ENCODE data around the gene NELFCD. TPM values are rescaled to one million over a fixed set of nuclear protein-coding genes. Genes with fewer than 3 reads are reported as not detected.

NELFCD gene
- total RNA-seq, 1 experiment from 2014 or later, result 88.2 TPM

DNA sequence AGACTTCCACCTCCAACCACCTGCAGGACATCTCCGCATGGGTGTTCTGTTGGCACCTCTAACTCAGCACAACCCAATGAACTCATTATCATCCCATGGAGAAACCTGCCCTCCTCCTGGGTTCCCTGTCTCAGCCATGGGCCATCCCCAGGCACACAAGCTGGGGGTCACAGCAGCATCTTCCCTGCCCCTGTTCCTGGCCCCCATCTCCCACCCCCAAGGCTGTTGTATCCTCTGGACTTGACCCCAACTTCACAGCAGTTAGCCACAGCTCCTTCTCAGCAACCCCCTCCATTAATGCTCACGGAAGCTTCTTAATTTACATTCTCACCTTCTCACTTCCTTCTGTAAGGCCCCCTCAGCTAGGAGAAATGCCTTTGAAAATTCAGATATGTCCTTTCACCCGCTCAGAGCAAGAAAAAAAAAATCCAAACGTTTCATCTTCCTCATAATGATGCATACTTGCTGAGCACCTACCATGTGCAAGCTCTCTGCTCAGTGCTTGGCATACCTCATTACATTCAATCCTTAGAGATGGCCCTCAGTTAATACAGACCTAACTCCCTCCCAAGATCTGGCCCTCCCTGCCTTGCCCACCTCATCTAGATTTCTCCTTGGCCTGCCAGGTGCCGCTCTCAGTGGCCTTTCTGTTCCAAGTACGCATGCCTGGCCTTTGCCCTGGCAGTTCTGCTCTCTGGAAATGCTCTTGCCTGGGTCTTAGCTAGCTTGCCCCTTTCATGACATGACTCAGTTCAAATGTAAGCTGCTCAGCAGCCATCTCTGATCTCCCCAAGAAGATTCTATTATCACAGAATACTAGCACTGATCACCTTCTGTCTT is 2.5 kb upstream of the NELFCD start:
- H3K4me2 ChIP-seq (ENCODE audit: low read length), result no peak overlapping the region
- H3K36me3 ChIP-seq (ENCODE audit: control insufficient read depth in 1 of 2, insufficient read depth in 2 of 2, low read length in 2 of 2), result no peaks in the 10 kb centered on the region
- DNase-seq (ENCODE audit: low read depth, low spot score), result no peak
- peaks cover 6 to 17% of the 10 kb centered on the region in 2 experiments for H3K4me1 ChIP-seq (ENCODE audit: control insufficient read depth in 1 of 2, insufficient read depth in 2 of 2, low read length in 2 of 2)
- no peak overlapping the region for H3K9ac ChIP-seq (ENCODE audit: low read length)
- POLR2A ChIA-PET, result no interaction called here
- BruUV-seq (replicated peaks), result no TSS peak
- RAD21 ChIA-PET (ENCODE audit: low non-redundant PET in 1 of 2, low total read pairs in 2 of 2, uncharacterized antibody in 2 of 2, unreplicated experiment in 2 of 2), result no interaction called here
- TF ChIP-seq JUND (IDR thresholded peaks at IDR 0.05) (no peak), ATF3 (IDR thresholded peaks at IDR 0.05) (no peak), CEBPB (IDR thresholded peaks at IDR 0.05; ENCODE audit: low read depth) (no peak), POLR2A (IDR thresholded peaks at IDR 0.05; ENCODE audit: borderline replicate concordance, extremely low read depth, insufficient read depth, insufficient read length) (no peak), TCF7L2 (IDR thresholded peaks at IDR 0.05; ENCODE audit: borderline replicate concordance, extremely low read depth, insufficient read depth, insufficient read length) (no peak), EGR1 (IDR thresholded peaks at IDR 0.05; ENCODE audit: low read depth) (no peak), SIN3A (IDR thresholded peaks at IDR 0.05; ENCODE audit: low read depth) (no peak), RAD21 (IDR thresholded peaks at IDR 0.05; ENCODE audit: low read depth) (no peak), CBX3 (IDR thresholded peaks at IDR 0.05; ENCODE audit: low read depth) (no peak), SRF (IDR thresholded peaks at IDR 0.05; ENCODE audit: low read depth) (no peak), ZFX (IDR thresholded peaks at IDR 0.05) (no peak), EZH2 (IDR thresholded peaks at IDR 0.05) (no peak), CTCF (IDR thresholded peaks at IDR 0.05 in 2 of 3, conservative IDR thresholded peaks at IDR 0.05 in 1 of 3; ENCODE audit: borderline replicate concordance in 1 of 3, insufficient read depth in 1 of 3, low read depth in 2 of 3, low read length in 2 of 3) (no peak), EZH2phosphoT487 (IDR thresholded peaks at IDR 0.05; ENCODE audit: borderline replicate concordance) (no peak), ZNF274 (IDR thresholded peaks at IDR 0.05; ENCODE audit: low read depth, low read length) (no peak), ELF1 (IDR thresholded peaks at IDR 0.05; ENCODE audit: borderline replicate concordance, low read depth) (no peak), SP1 (IDR thresholded peaks at IDR 0.05; ENCODE audit: low read depth) (no peak), FOSL1 (IDR thresholded peaks at IDR 0.05; ENCODE audit: low read depth) (no peak)
- TF ChIP-seq, protein P1, sequence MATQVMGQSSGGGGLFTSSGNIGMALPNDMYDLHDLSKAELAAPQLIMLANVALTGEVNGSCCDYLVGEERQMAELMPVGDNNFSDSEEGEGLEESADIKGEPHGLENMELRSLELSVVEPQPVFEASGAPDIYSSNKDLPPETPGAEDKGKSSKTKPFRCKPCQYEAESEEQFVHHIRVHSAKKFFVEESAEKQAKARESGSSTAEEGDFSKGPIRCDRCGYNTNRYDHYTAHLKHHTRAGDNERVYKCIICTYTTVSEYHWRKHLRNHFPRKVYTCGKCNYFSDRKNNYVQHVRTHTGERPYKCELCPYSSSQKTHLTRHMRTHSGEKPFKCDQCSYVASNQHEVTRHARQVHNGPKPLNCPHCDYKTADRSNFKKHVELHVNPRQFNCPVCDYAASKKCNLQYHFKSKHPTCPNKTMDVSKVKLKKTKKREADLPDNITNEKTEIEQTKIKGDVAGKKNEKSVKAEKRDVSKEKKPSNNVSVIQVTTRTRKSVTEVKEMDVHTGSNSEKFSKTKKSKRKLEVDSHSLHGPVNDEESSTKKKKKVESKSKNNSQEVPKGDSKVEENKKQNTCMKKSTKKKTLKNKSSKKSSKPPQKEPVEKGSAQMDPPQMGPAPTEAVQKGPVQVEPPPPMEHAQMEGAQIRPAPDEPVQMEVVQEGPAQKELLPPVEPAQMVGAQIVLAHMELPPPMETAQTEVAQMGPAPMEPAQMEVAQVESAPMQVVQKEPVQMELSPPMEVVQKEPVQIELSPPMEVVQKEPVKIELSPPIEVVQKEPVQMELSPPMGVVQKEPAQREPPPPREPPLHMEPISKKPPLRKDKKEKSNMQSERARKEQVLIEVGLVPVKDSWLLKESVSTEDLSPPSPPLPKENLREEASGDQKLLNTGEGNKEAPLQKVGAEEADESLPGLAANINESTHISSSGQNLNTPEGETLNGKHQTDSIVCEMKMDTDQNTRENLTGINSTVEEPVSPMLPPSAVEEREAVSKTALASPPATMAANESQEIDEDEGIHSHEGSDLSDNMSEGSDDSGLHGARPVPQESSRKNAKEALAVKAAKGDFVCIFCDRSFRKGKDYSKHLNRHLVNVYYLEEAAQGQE (IDR thresholded peaks at IDR 0.05; ENCODE audit: low read depth), result no peak
- TF ChIP-seq, protein P2, sequence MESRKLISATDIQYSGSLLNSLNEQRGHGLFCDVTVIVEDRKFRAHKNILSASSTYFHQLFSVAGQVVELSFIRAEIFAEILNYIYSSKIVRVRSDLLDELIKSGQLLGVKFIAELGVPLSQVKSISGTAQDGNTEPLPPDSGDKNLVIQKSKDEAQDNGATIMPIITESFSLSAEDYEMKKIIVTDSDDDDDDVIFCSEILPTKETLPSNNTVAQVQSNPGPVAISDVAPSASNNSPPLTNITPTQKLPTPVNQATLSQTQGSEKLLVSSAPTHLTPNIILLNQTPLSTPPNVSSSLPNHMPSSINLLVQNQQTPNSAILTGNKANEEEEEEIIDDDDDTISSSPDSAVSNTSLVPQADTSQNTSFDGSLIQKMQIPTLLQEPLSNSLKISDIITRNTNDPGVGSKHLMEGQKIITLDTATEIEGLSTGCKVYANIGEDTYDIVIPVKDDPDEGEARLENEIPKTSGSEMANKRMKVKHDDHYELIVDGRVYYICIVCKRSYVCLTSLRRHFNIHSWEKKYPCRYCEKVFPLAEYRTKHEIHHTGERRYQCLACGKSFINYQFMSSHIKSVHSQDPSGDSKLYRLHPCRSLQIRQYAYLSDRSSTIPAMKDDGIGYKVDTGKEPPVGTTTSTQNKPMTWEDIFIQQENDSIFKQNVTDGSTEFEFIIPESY (IDR thresholded peaks at IDR 0.05; ENCODE audit: extremely low read depth, insufficient replicate concordance, low read length), result no peak
- CTCF ChIA-PET, result no interaction called here
- no peak overlapping the region for H3K4me3 ChIP-seq (replicated peaks in 1 of 2; ENCODE audit: low read depth in 1 of 2, low read length in 2 of 2)
- no peaks in the 10 kb centered on the region for H3K9me2 ChIP-seq (ENCODE audit: insufficient read depth)
- 0 out of 4 replicates have a peak, but pooled peaks cover 0 to 5% of the 10 kb centered on the region in 2 experiments for H3K9me3 ChIP-seq (ENCODE audit: control insufficient read depth in 1 of 2, insufficient read depth in 1 of 2, low read depth in 1 of 2, low read length in 2 of 2)
- no peak overlapping the region for H3K27ac ChIP-seq (ENCODE audit: low read depth, low read length)
- H2AFZ ChIP-seq (ENCODE audit: low read depth, low read length, poor library complexity, severe bottlenecking), result no peak overlapping the region
- ATAC-seq, result no peak
- peaks cover 22% of the 10 kb centered on the region for H3K79me2 ChIP-seq (ENCODE audit: insufficient read depth, low read length)
- H4K20me1 ChIP-seq (ENCODE audit: insufficient read depth), result no peaks in the 10 kb centered on the region
- no peaks in the 10 kb centered on the region for H3K27me3 ChIP-seq (ENCODE audit: insufficient read depth, low read length)
- intact Hi-C loops (cut with micrococcal nuclease), result no loop called here
